K562 (cell line): ENCODE measurements around the gene COL1A1. TPM values are rescaled to one million over a fixed set of nuclear protein-coding genes. Genes with fewer than 3 reads are reported as not detected.
A peak's percentile ranks its signal among the peaks of the same experiment; 100 is the strongest.

Experiments used
- CREM ChIP-seq: IDR thresholded peaks from 2 replicates; pipeline ENCODE4 v1.6.1; 2014; ENCODE audit warnings: antibody characterized with exemption, low read depth
- EWSR1 ChIP-seq: fragments of 450-650 bp; IDR thresholded peaks from 2 replicates; pipeline ENCODE4 v1.6.1; 2018; ENCODE audit warnings: borderline replicate concordance, mild to moderate bottlenecking, low read depth, moderate library complexity; ENCODE audit not compliant: partially characterized antibody
- KAT7 ChIP-seq: sonication (generic); formaldehyde crosslinking; IDR thresholded peaks from 2 replicates; pipeline ENCODE4 v1.8.0; 2022; ENCODE audit warnings: missing genetic modification reagents, mild to moderate bottlenecking, borderline replicate concordance
- NR4A1 ChIP-seq, 2 experiments: fragments of 250-450 bp in 1 of 2; fragments of 450-650 bp in 1 of 2; sonication (Bioruptor Pico) in 1 of 2; IDR thresholded peaks; 2 replicates each; pipeline versions ENCODE4 v1.4.0 to v1.6.1; 2016 to 2020; ENCODE audit warnings: mild to moderate bottlenecking in 2 of 2, missing compliant biosample characterization in 1 of 2, missing genetic modification characterization in 1 of 2, moderate library complexity in 1 of 2
- RAD51 ChIP-seq: fragments of 450-650 bp; IDR thresholded peaks from 2 replicates; pipeline ENCODE4 v1.7.1; 2016; ENCODE audit warnings: low read depth, mild to moderate bottlenecking, borderline replicate concordance
- YY1 ChIP-seq, 3 experiments: IDR thresholded peaks; 2 replicates each; pipeline ENCODE4 v1.6.1; 2011; ENCODE audit warnings: low read length in 2 of 3, mild to moderate bottlenecking in 2 of 3, moderate library complexity in 2 of 3, borderline replicate concordance in 1 of 3, control low read depth in 1 of 3, low read depth in 1 of 3; ENCODE audit not compliant: insufficient read depth in 3 of 3, insufficient replicate concordance in 2 of 3, control insufficient read depth in 1 of 3, insufficient read length in 1 of 3; ENCODE audit errors: extremely low read depth in 1 of 3
- ZNF384 ChIP-seq: IDR thresholded peaks from 2 replicates; pipeline ENCODE4 v1.6.1; 2012; ENCODE audit warnings: low read depth, low read length, improper control_type of control experiment
- ZNF583 ChIP-seq: fragments of 250-450 bp; sonication (Bioruptor Pico); IDR thresholded peaks from 2 replicates; pipeline ENCODE4 v1.4.0; 2020
- polyA plus RNA-seq, 8 experiments: library from polyadenylated mRNA; depleted of rRNA in 4 of 8; stranded (reverse) in 5 of 8; unstranded in 3 of 8; fragments of >200 nt; fragmentation: Nextera tagmentation in 2 of 8; fragmentation: Illumina TruSeq in 1 of 8; extraction: Ambion mirVana in 2 of 8; extraction: Trizol in 1 of 8; gene quantifications; 2 replicates each; pipeline versions ENCODE4 v1.2.1 to v1.2.3, GENCODE V29; 2011 to 2014; ENCODE audit warnings: inconsistent platforms in 1 of 8, missing spikeins in 1 of 8
- total RNA-seq, 7 experiments: library from RNA; depleted of rRNA in 6 of 7; stranded (reverse); fragments of >200 nt in 6 of 7; fragmentation: Illumina TruSeq in 2 of 7; extraction: Trizol in 2 of 7; gene quantifications; 2 replicates each; pipeline versions ENCODE4 v1.2.1 to v1.2.3, GENCODE V29; 2011 to 2021; ENCODE audit warnings: low replicate concordance in 1 of 7
- TF ChIP-seq, protein P1 (sequence below): sonication (generic); formaldehyde crosslinking; IDR thresholded peaks from 2 replicates; pipeline ENCODE4 v1.8.1; 2022; ENCODE audit warnings: missing genetic modification reagents
- TF ChIP-seq, protein P2 (sequence below): sonication (generic); formaldehyde crosslinking; IDR thresholded peaks from 2 replicates; pipeline ENCODE4 v1.8.1; 2023; ENCODE audit warnings: mild to moderate bottlenecking, missing genetic modification reagents
- TF ChIP-seq, protein P3 (sequence below): sonication (generic); IDR thresholded peaks from 2 replicates; pipeline ENCODE4 v1.6.1; 2016
- TF ChIP-seq, protein P4 (sequence below), 2 experiments: fragments of 450-650 bp in 1 of 2; sonication (generic) in 1 of 2; formaldehyde crosslinking in 1 of 2; IDR thresholded peaks in 1 of 2; conservative IDR thresholded peaks in 1 of 2; 2 replicates each; pipeline versions ENCODE4 v1.6.1 to v1.8.1; 2016 to 2023; ENCODE audit warnings: mild to moderate bottlenecking in 2 of 2, moderate library complexity in 2 of 2, inconsistent platforms in 1 of 2, missing genetic modification reagents in 1 of 2
- TF ChIP-seq, protein P5 (sequence below): fragments of 450-650 bp; IDR thresholded peaks from 2 replicates; pipeline ENCODE4 v1.6.1; 2014; ENCODE audit warnings: low read depth, mild to moderate bottlenecking, moderate library complexity, borderline replicate concordance
- TF ChIP-seq, protein P6 (sequence below), 2 experiments: IDR thresholded peaks; 2 replicates each; pipeline ENCODE4 v1.6.1; 2011; ENCODE audit warnings: borderline replicate concordance in 1 of 2, control low read depth in 1 of 2, low read depth in 1 of 2, low read length in 1 of 2, mild to moderate bottlenecking in 1 of 2, mixed read lengths in 1 of 2, moderate library complexity in 1 of 2; ENCODE audit not compliant: insufficient read depth in 1 of 2, insufficient read length in 1 of 2, poor library complexity in 1 of 2, severe bottlenecking in 1 of 2; ENCODE audit errors: extremely low read depth in 1 of 2
- TF ChIP-seq, protein P7 (sequence below): fragments of 250-450 bp; sonication (Bioruptor Pico); IDR thresholded peaks from 2 replicates; pipeline ENCODE4 v1.8.0; 2021; ENCODE audit warnings: moderate library complexity, mild to moderate bottlenecking, inconsistent platforms

Gene COL1A1
- total and polyA plus RNA-seq, 9 of the 15 experiments (the other 6 are each of a cell fraction or from before 2014, with no cell fraction given): 0.04 to 3.4 (median 0.18) TPM

DNA sequence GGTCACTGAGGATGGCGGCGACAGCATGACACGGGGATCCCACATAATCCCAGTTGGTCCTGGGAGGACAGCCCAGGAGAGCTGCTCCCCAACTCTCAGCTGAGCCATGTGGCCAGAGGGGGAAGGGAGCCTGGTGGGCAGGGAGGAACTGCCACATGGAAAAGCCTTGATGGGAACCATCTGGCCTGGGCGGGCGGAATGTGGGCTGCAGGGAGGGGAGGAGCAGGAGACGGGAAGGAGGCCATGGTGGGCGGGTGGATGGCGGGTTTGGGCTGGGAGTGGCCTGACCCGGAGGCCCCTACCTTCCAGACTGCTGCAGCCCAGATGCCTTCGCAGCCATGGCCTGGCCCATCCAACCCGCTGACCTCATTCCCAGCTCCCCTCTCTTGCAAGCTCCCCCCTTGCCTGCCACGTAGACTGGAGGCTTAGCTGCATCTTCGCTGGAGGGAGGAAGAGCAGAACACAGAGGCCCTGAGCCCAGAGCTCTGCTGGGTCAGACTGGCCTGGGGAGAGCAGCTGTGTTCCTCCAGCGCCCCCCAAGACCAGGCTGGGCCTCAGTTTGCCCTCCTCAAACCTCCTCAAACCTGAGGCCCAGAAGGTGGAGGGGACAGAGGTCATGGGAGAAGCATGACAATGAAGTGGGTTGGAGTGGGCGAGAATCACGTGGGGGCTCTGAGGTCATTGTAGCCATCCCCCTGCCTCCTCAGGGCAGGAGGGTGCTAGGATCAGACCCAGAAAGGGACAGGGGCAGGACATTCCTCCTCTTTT lies 8.2 kb upstream of the COL1A1 start (continued):
- TF ChIP-seq, protein P1, sequence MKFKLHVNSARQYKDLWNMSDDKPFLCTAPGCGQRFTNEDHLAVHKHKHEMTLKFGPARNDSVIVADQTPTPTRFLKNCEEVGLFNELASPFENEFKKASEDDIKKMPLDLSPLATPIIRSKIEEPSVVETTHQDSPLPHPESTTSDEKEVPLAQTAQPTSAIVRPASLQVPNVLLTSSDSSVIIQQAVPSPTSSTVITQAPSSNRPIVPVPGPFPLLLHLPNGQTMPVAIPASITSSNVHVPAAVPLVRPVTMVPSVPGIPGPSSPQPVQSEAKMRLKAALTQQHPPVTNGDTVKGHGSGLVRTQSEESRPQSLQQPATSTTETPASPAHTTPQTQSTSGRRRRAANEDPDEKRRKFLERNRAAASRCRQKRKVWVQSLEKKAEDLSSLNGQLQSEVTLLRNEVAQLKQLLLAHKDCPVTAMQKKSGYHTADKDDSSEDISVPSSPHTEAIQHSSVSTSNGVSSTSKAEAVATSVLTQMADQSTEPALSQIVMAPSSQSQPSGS (CRISPR knock-in tag): no peak
- TF ChIP-seq, protein P2, sequence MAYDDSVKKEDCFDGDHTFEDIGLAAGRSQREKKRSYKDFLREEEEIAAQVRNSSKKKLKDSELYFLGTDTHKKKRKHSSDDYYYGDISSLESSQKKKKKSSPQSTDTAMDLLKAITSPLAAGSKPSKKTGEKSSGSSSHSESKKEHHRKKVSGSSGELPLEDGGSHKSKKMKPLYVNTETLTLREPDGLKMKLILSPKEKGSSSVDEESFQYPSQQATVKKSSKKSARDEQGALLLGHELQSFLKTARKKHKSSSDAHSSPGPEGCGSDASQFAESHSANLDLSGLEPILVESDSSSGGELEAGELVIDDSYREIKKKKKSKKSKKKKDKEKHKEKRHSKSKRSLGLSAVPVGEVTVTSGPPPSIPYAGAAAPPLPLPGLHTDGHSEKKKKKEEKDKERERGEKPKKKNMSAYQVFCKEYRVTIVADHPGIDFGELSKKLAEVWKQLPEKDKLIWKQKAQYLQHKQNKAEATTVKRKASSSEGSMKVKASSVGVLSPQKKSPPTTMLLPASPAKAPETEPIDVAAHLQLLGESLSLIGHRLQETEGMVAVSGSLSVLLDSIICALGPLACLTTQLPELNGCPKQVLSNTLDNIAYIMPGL (CRISPR knock-in tag): no peak
- TF ChIP-seq KAT7 (CRISPR knock-in tag) (0 out of 2 replicates have a peak, but pooled peaks have one; percentile 19), NR4A1 (CRISPR knock-in tag; IDR thresholded peaks at IDR 0.05) (no peak), NR4A1 (tag; IDR thresholded peaks at IDR 0.05) (peak; percentile 71; the same call in 1 of the 2 replicates), RAD51 (peak; percentile 25; the same call in 1 of the 2 replicates), EWSR1 (no peak), ZNF583 (0 out of 2 replicates have a peak, but pooled peaks have one; percentile 38), YY1 (IDR thresholded peaks at IDR 0.05; ENCODE audit: borderline replicate concordance in 1 of 3, control insufficient read depth in 1 of 3, extremely low read depth in 1 of 3, insufficient read depth in 3 of 3, insufficient read length in 1 of 3, insufficient replicate concordance in 2 of 3, low read depth in 1 of 3, low read length in 2 of 3) (peak in 1 of 3 experiments; percentile 5), ZNF384 (no peak), CREM (no peak)
- TF ChIP-seq, protein P3, sequence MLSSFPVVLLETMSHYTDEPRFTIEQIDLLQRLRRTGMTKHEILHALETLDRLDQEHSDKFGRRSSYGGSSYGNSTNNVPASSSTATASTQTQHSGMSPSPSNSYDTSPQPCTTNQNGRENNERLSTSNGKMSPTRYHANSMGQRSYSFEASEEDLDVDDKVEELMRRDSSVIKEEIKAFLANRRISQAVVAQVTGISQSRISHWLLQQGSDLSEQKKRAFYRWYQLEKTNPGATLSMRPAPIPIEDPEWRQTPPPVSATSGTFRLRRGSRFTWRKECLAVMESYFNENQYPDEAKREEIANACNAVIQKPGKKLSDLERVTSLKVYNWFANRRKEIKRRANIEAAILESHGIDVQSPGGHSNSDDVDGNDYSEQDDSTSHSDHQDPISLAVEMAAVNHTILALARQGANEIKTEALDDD: no peak
- TF ChIP-seq, protein P4, sequence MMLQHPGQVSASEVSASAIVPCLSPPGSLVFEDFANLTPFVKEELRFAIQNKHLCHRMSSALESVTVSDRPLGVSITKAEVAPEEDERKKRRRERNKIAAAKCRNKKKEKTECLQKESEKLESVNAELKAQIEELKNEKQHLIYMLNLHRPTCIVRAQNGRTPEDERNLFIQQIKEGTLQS (IDR thresholded peaks at IDR 0.05): peak; percentile 13; the same call in 1 of the 2 replicates
- TF ChIP-seq, protein P4 (CRISPR knock-in tag; conservative IDR thresholded peaks at IDR 0.05): no peak
- TF ChIP-seq, protein P5, sequence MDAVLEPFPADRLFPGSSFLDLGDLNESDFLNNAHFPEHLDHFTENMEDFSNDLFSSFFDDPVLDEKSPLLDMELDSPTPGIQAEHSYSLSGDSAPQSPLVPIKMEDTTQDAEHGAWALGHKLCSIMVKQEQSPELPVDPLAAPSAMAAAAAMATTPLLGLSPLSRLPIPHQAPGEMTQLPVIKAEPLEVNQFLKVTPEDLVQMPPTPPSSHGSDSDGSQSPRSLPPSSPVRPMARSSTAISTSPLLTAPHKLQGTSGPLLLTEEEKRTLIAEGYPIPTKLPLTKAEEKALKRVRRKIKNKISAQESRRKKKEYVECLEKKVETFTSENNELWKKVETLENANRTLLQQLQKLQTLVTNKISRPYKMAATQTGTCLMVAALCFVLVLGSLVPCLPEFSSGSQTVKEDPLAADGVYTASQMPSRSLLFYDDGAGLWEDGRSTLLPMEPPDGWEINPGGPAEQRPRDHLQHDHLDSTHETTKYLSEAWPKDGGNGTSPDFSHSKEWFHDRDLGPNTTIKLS: peak; percentile 60; the same call in 1 of the 2 replicates
- TF ChIP-seq, protein P6, sequence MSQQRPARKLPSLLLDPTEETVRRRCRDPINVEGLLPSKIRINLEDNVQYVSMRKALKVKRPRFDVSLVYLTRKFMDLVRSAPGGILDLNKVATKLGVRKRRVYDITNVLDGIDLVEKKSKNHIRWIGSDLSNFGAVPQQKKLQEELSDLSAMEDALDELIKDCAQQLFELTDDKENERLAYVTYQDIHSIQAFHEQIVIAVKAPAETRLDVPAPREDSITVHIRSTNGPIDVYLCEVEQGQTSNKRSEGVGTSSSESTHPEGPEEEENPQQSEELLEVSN (IDR thresholded peaks at IDR 0.05; ENCODE audit: borderline replicate concordance in 1 of 2, extremely low read depth in 1 of 2, insufficient read depth in 1 of 2, insufficient read length in 1 of 2, low read depth in 1 of 2, low read length in 1 of 2, poor library complexity in 1 of 2, severe bottlenecking in 1 of 2): peak in 1 of 2 experiments; percentile 12
- TF ChIP-seq, protein P7, sequence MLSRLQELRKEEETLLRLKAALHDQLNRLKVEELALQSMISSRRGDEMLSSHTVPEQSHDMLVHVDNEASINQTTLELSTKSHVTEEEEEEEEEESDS (CRISPR knock-in tag): no peak
